Keratinocyte (primary cell): ENCODE results near the gene GCKR. TPM values are rescaled to one million over a fixed set of nuclear protein-coding genes. Genes with fewer than 3 reads are reported as not detected.

Experiments used
- DNase-seq: peaks from one replicate; pipeline ENCODE4 v3.0.0-alpha.2; 2011; ENCODE audit warnings: low read depth, missing footprints, low spot score
- FAIRE-seq: peaks from 2 replicates; lab custom pipeline; 2011; peaks lifted over from hg19 to GRCh38; lab: Jason Lieb, UNC
- H2AFZ ChIP-seq: 2 replicates; pipeline ENCODE4 v1.6.0; 2012; ENCODE audit warnings: low read length, control low read depth, inconsistent platforms; ENCODE audit not compliant: control insufficient read depth
- H3K27ac ChIP-seq: 2 replicates; pipeline ENCODE4 v1.5.1; 2011; ENCODE audit warnings: low read length; ENCODE audit not compliant: control insufficient read depth, insufficient read depth
- H3K27me3 ChIP-seq: 3 replicates; pipeline ENCODE4 v1.6.0; 2011; ENCODE audit warnings: low read length; ENCODE audit not compliant: control insufficient read depth, insufficient read depth; ENCODE audit errors: extremely low read depth
- H3K36me3 ChIP-seq, 2 experiments: 2 replicates in 1 of 2; 3 replicates in 1 of 2; pipeline ENCODE4 v1.5.1; 2011; ENCODE audit warnings: low read length in 2 of 2, mild to moderate bottlenecking in 1 of 2; ENCODE audit not compliant: control insufficient read depth in 2 of 2, insufficient read depth in 2 of 2; ENCODE audit errors: extremely low read depth in 1 of 2
- H3K4me1 ChIP-seq: 3 replicates; pipeline ENCODE4 v1.5.1; 2011; ENCODE audit warnings: low read length; ENCODE audit not compliant: control insufficient read depth, insufficient read depth; ENCODE audit errors: extremely low read depth
- H3K4me2 ChIP-seq: 3 replicates; pipeline ENCODE4 v1.6.0; 2011; ENCODE audit warnings: low read depth, low read length; ENCODE audit not compliant: control insufficient read depth, insufficient read depth; ENCODE audit errors: extremely low read depth
- H3K4me3 ChIP-seq, 3 experiments: fragments of 200-600 bp in 1 of 3; sonication (generic) in 1 of 3; 2 replicates in 2 of 3; 3 replicates in 1 of 3; pipeline ENCODE4 v1.5.1; 2011 to 2016; ENCODE audit warnings: low read length in 3 of 3, mild to moderate bottlenecking in 3 of 3, control low read depth in 2 of 3, inconsistent platforms in 1 of 3, low read depth in 1 of 3, mixed read lengths in 1 of 3, mixed run types in 1 of 3, moderate library complexity in 1 of 3; ENCODE audit not compliant: control insufficient read depth in 2 of 3, insufficient read depth in 2 of 3; ENCODE audit errors: extremely low read depth in 1 of 3
- H3K79me2 ChIP-seq: 2 replicates; pipeline ENCODE4 v1.6.0; 2012; ENCODE audit warnings: low read length; ENCODE audit not compliant: control insufficient read depth, insufficient read depth
- H3K9ac ChIP-seq: 3 replicates; pipeline ENCODE4 v1.6.0; 2011; ENCODE audit warnings: low read length; ENCODE audit not compliant: control insufficient read depth, insufficient read depth; ENCODE audit errors: extremely low read depth
- H3K9me1 ChIP-seq: 3 replicates; pipeline ENCODE4 v1.6.0; 2011; ENCODE audit warnings: low read length; ENCODE audit not compliant: control insufficient read depth, insufficient read depth; ENCODE audit errors: extremely low read depth
- H3K9me3 ChIP-seq: 2 replicates; pipeline ENCODE4 v1.5.1; 2012; ENCODE audit warnings: low read depth, low read length; ENCODE audit not compliant: control insufficient read depth
- H4K20me1 ChIP-seq: 3 replicates; pipeline ENCODE4 v1.6.0; 2011; ENCODE audit warnings: low read length; ENCODE audit not compliant: control insufficient read depth, insufficient read depth; ENCODE audit errors: extremely low read depth
- CTCF ChIP-seq, 3 experiments: IDR thresholded peaks in 1 of 3; conservative IDR thresholded peaks in 1 of 3; optimal IDR thresholded peaks in 1 of 3; 2 replicates in 2 of 3; 3 replicates in 1 of 3; pipeline versions ENCODE3 to v1.5.1; 2011; ENCODE audit warnings: low read length in 3 of 3, mild to moderate bottlenecking in 3 of 3, moderate library complexity in 2 of 3, control low read depth in 1 of 3, inconsistent platforms in 1 of 3; ENCODE audit not compliant: insufficient read depth in 2 of 3; ENCODE audit errors: extremely low read depth in 1 of 3
- EZH2 ChIP-seq: IDR thresholded peaks from one replicate; pipeline ENCODE4 v1.6.1; 2012; ENCODE audit warnings: inconsistent platforms, mild to moderate bottlenecking, low read length, moderate library complexity
- dilution Hi-C: fragments of 300-500 bp; cut with MboI; formaldehyde crosslinking; loops from one replicate; pipeline ENCODE4 v1.7.0; 2020; ENCODE audit warnings: low sequenced_read_pairs; ENCODE audit not compliant: extremely low pct_ligation_motif_present
- polyA plus RNA-seq, 5 experiments: library from polyadenylated mRNA; depleted of rRNA in 3 of 5; stranded (reverse) in 3 of 5; stranded (forward) in 1 of 5; unstranded in 1 of 5; fragments of >200 nt; gene quantifications; 1 replicate in 1 of 5; 2 replicates in 3 of 5; 3 replicates in 1 of 5; pipeline versions ENCODE4 v1.2.1 to v1.2.3, GENCODE V29; 2011 to 2012; ENCODE audit warnings: missing spikeins in 2 of 5, low read depth in 1 of 5, low replicate concordance in 1 of 5

The GCKR gene
- polyA plus RNA-seq, 1 donor (not counting 4 experiments of a cell fraction or from before 2014, with no cell fraction given), result 0.18 TPM

DNA sequence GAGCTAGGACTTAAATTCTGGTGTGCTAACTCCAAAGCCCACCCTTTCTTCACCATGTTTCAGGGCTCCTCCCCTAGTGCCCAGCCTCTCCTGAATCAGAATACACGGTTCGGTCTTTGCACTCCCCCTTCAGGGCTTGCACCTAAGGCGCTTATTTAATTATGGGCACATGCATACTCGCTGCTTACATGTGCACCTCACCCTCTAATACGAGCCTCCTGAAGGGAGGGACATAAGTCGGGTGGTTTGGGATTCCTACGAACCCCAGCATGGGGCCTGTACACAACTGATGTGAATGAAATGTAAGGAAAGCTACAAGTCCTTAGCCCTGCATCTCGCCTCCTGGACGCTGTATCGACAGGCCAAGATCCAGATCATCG lies 7.5 kb upstream of the GCKR start:
- FAIRE-seq (no peak), DNase-seq (no peak)
- no peaks in the 10 kb centered on the region for H3K9me1 ChIP-seq
- dilution Hi-C loops, result no loop called here
- H2AFZ ChIP-seq, result peak overlapping the region; percentile 87
- TF ChIP-seq EZH2, result no peak
- TF ChIP-seq CTCF (optimal IDR thresholded peaks at IDR 0.05 in 1 of 3, IDR thresholded peaks at IDR 0.05 in 1 of 3, conservative IDR thresholded peaks at IDR 0.05 in 1 of 3; ENCODE audit: extremely low read depth in 1 of 3, insufficient read depth in 2 of 3, low read length in 3 of 3), result no peak
- H3K27ac ChIP-seq, result peak overlapping the region; percentile 80
- H3K4me3 ChIP-seq, result peak overlapping the region; percentile 39 to 90 (median 63)
- H3K79me2 ChIP-seq, result no peaks in the 10 kb centered on the region
- H3K4me2 ChIP-seq, result peak overlapping the region; percentile 93
- peak overlapping the region; percentile 82 for H3K9ac ChIP-seq
- no peaks in the 10 kb centered on the region for H3K9me3 ChIP-seq
- H3K4me1 ChIP-seq, result peaks cover 13% of the 10 kb centered on the region
- H3K27me3 ChIP-seq, result no peaks in the 10 kb centered on the region
- H4K20me1 ChIP-seq, result no peaks in the 10 kb centered on the region
- peaks cover 0 to 3% of the 10 kb centered on the region in 2 experiments for H3K36me3 ChIP-seq

DNA sequence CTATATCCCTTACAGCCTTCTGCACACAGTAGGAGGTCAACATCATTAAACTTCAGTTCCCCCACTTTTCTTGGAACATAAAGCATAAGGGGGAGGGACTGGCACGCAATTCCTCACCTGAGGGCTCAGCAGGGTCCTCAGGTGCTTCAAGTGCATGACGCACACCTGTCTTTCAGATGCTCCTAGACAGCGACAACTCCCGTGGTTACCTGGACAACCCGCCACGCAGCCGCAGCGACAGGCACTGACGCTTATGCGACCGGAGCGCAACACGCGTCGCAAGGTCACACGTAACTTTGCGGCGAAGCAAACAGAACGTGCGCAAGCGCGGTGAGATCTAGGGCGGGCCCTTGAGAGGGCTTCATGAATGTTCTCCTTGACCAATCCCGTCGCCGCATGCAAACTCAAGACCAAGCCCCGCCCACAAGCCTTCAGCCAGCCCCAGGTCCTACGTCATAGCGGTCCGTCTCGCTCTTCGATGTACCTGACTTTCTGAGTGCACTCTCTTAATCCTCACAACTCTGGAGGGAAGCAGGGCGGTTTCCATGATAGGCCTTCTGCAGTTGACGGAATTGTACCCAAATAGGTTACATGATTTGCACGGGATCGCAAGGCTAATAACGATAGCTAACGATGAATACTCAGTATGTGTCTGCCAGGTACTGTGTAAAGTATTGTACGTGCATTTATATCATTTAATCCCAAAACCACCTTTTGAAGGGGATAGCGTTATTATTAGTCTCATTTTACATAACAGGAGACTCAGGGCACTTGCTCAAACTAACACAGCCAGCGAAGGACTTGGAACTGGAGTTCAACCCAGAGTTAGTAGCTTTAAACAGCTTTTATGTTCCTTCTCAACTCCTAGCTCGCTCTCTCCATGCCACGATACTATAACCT lies 6.9 kb upstream of the GCKR start, which contains the start of gene IFT172:
Gene IFT172, minus strand, starts transcription at position 246 of the 900 bp plus-strand sequence. Its CDS starts 90 bp downstream, at position 156.
- dilution Hi-C loops, result no loop called here
- no peaks in the 10 kb centered on the region for H3K27me3 ChIP-seq
- H3K27ac ChIP-seq, result peak within 1 kb of the TSS; percentile 80
- H3K4me1 ChIP-seq, result peaks cover 17% of the 10 kb centered on the region
- TF ChIP-seq EZH2 (no peak), CTCF (optimal IDR thresholded peaks at IDR 0.05 in 1 of 3, IDR thresholded peaks at IDR 0.05 in 1 of 3, conservative IDR thresholded peaks at IDR 0.05 in 1 of 3; ENCODE audit: extremely low read depth in 1 of 3, insufficient read depth in 2 of 3, low read length in 3 of 3) (no peak)
- H3K4me2 ChIP-seq, result peak within 1 kb of the TSS; percentile 93
- no peaks in the 10 kb centered on the region for H3K79me2 ChIP-seq
- no peaks in the 10 kb centered on the region for H4K20me1 ChIP-seq
- peak within 1 kb of the TSS; percentile 82 for H3K9ac ChIP-seq
- FAIRE-seq (peak; percentile 92), DNase-seq (peak; percentile 100)
- peak within 1 kb of the TSS; percentile 39 to 90 (median 63) for H3K4me3 ChIP-seq
- H3K9me1 ChIP-seq, result no peaks in the 10 kb centered on the region
- H3K9me3 ChIP-seq, result no peaks in the 10 kb centered on the region
- peak within 1 kb of the TSS; percentile 93 for H2AFZ ChIP-seq
- H3K36me3 ChIP-seq, result peaks cover 0 to under 1% of the 10 kb centered on the region in 2 experiments
